Measurements from ENCODE around the gene FAM110D. TPM values are rescaled to one million over a fixed set of nuclear protein-coding genes. Genes with fewer than 3 reads are reported as not detected.

The FAM110D gene
- total RNA-seq, result 1 to 10 TPM; 1.9 to 2.7 (median 2.5) TPM
- polyA plus RNA-seq, result 4.2 TPM
- long read RNA-seq, donor 1, transcript FAM110D-201 (2 exons, 2,858 nt), result major isoform, 16 of 19 reads
- long read RNA-seq, donor 1, partial matches to known transcripts, result 0 of 19 reads
- long read RNA-seq, donor 1, other reads (novel, unspliced or antisense), result 3 of 19 reads
- long read RNA-seq, donor 2, transcript FAM110D-201 (2 exons, 2,858 nt), result major isoform, 10 of 12 reads
- long read RNA-seq, donor 2, partial matches to known transcripts, result 0 of 12 reads
- long read RNA-seq, donor 2, other reads (novel, unspliced or antisense), result 2 of 12 reads
- long read RNA-seq, donor 3, result 0 reads
- long read RNA-seq, donor 4, transcript FAM110D-201 (2 exons, 2,858 nt), result major isoform, 5 of 9 reads
- long read RNA-seq, donor 4, partial matches to known transcripts, result 0 of 9 reads
- long read RNA-seq, donor 4, other reads (novel, unspliced or antisense), result 4 of 9 reads

- no peaks in the 10 kb centered on the region for H3K27me3 ChIP-seq (ENCODE audit: control insufficient read depth, insufficient read depth)
- H3K4me1 ChIP-seq (ENCODE audit: control insufficient read depth, insufficient read depth, low read length), result peaks cover 15% of the 10 kb centered on the region
- intact Hi-C loops (cut with DNase I), result loop anchor here in 2 of 4 donors (5.0 kb wide), 2 partner anchors 47 to 122 kb away; partner anchors contain the start of gene PDIK1L (in 1 of the 2)
- DNase-seq (peak; percentile 32 to 79 (median 65)), ATAC-seq (peak; percentile 21 to 51)
- 24% methylated on average over 6 of the region's 6 CpGs for WGBS
- H3K27ac ChIP-seq (ENCODE audit: low read length), result peak within 1 kb of the TSS; percentile 97
- H3K4me3 ChIP-seq (ENCODE audit: low read length), result peak within 1 kb of the TSS; percentile 43
- no peaks in the 10 kb centered on the region for H3K9me3 ChIP-seq (ENCODE audit: control insufficient read depth, low read length)
These were observed at the start of gene FAM110D for GRCh38 chr1:26158908-26159742. Gene FAM110D, plus strand, starts transcription at chr1:26159079. Its CDS starts 2,213 bp downstream, at chr1:26161292.

- no peak overlapping the region for H3K27ac ChIP-seq (ENCODE audit: low read length)
These were observed 49.4 kb upstream of the FAM110D start for GRCh38 chr1:26109229-26110164.

GRCh38 chr1:26110731-26111529, 47.9 kb upstream of the FAM110D start:
- H3K27ac ChIP-seq (ENCODE audit: low read length), result peak overlapping the region; percentile 80
- no peaks in the 10 kb centered on the region for H3K27me3 ChIP-seq (ENCODE audit: control insufficient read depth, insufficient read depth)
- DNase-seq, result peak; percentile 79 to 91 (median 91)
- peak; percentile 77 to 82 for ATAC-seq
- H3K4me3 ChIP-seq (ENCODE audit: low read length), result peak overlapping the region; percentile 84
- WGBS, result under 1% methylated on average over 85 of the region's 85 CpGs
- intact Hi-C loops (cut with DNase I), result loop anchor here in 3 of 4 donors (5.0 kb wide), 2 partner anchors 46 to 51 kb away; partner anchors contain the start of gene FAM110D (in 1 of the 3)
- no peaks in the 10 kb centered on the region for H3K9me3 ChIP-seq (ENCODE audit: control insufficient read depth, low read length)
- H3K4me1 ChIP-seq (ENCODE audit: control insufficient read depth, insufficient read depth, low read length), result no peaks in the 10 kb centered on the region

More at GRCh38 chr1:26109229-26110164, 49.4 kb upstream of the FAM110D start:
- intact Hi-C loops (cut with DNase I), result loop anchor here in 3 of 4 donors (5.0 to 10.0 kb wide), 4 partner anchors 38 to 215 kb away; partner anchors contain the start of gene FAM110D (in 1 of the 3)
- DNase-seq (no peak), ATAC-seq (no peak)
- Histone ChIP-seq H3K4me3 (ENCODE audit: low read length) (no peak overlapping the region), H3K4me1 (ENCODE audit: control insufficient read depth, insufficient read depth, low read length) (no peaks in the 10 kb centered on the region), H3K9me3 (ENCODE audit: control insufficient read depth, low read length) (no peaks in the 10 kb centered on the region), H3K27me3 (ENCODE audit: control insufficient read depth, insufficient read depth) (no peaks in the 10 kb centered on the region)
- WGBS, result 92% methylated on average over 5 of the region's 5 CpGs

- Histone ChIP-seq H3K4me1 (ENCODE audit: control insufficient read depth, insufficient read depth, low read length) (no peaks in the 10 kb centered on the region), H3K4me3 (ENCODE audit: low read length) (peak within 1 kb of the TSS; percentile 84), H3K27ac (ENCODE audit: low read length) (peak within 1 kb of the TSS; percentile 89), H3K27me3 (ENCODE audit: control insufficient read depth, insufficient read depth) (no peaks in the 10 kb centered on the region), H3K9me3 (ENCODE audit: control insufficient read depth, low read length) (no peaks in the 10 kb centered on the region)
- DNase-seq (peak; percentile 94 to 98 (median 97)), ATAC-seq (peak; percentile 95 to 96)
- intact Hi-C loops (cut with DNase I), result loop anchor here in 3 of 4 donors (5.0 kb wide), 2 partner anchors 46 to 51 kb away; partner anchors contain the start of gene FAM110D (in 1 of the 3)
- under 1% methylated on average over 96 of the region's 96 CpGs for WGBS
These were observed 47.1 kb upstream of the FAM110D start, which contains the start of gene PDIK1L for GRCh38 chr1:26111530-26112406. Gene PDIK1L, plus strand, starts transcription at chr1:26111824. Its CDS starts 2,485 bp downstream, at chr1:26114309.

- under 1% methylated on average over 9 of the region's 9 CpGs for whole genome bisulfite sequencing
- Histone ChIP-seq H3K27me3 (ENCODE audit: control insufficient read depth, insufficient read depth) (no peaks in the 10 kb centered on the region), H3K4me1 (ENCODE audit: control insufficient read depth, insufficient read depth, low read length) (no peaks in the 10 kb centered on the region), H3K27ac (ENCODE audit: low read length) (peak overlapping the region; percentile 89), H3K4me3 (ENCODE audit: low read length) (peak overlapping the region; percentile 84), H3K9me3 (ENCODE audit: control insufficient read depth, low read length) (no peaks in the 10 kb centered on the region)
- intact Hi-C loops (cut with DNase I), result loop anchor here in 3 of 4 donors (5.0 kb wide), 2 partner anchors 45 to 50 kb away; partner anchors contain the start of gene FAM110D (in 1 of the 3)
- ATAC-seq, result peak in 1 of 2 donors; percentile 15
- no peak for DNase-seq
These were observed 46.5 kb upstream of the FAM110D start for GRCh38 chr1:26112407-26112775.

GRCh38 chr1:26114165-26114927, 44.5 kb upstream of the FAM110D start:
- Histone ChIP-seq H3K4me3 (ENCODE audit: low read length) (no peak overlapping the region), H3K9me3 (ENCODE audit: control insufficient read depth, low read length) (no peaks in the 10 kb centered on the region), H3K27ac (ENCODE audit: low read length) (no peak overlapping the region), H3K27me3 (ENCODE audit: control insufficient read depth, insufficient read depth) (no peaks in the 10 kb centered on the region), H3K4me1 (ENCODE audit: control insufficient read depth, insufficient read depth, low read length) (no peaks in the 10 kb centered on the region)
- DNase-seq (no peak), ATAC-seq (no peak)
- 82% methylated on average over 12 of the region's 12 CpGs for whole genome bisulfite sequencing
- intact Hi-C loops (cut with DNase I), result loop anchor here in 3 of 4 donors (5.0 kb wide), 2 partner anchors 43 to 48 kb away; partner anchors contain the start of gene FAM110D (in 1 of the 3)

GRCh38 chr1:26119892-26120608, 38.8 kb upstream of the FAM110D start:
- no peak overlapping the region for H3K4me3 ChIP-seq (ENCODE audit: low read length)
- ATAC-seq, result no peak
- WGBS, result 68% methylated on average over 9 of the region's 9 CpGs
- no peak for DNase-seq
- H3K9me3 ChIP-seq (ENCODE audit: control insufficient read depth, low read length), result no peaks in the 10 kb centered on the region
- H3K27me3 ChIP-seq (ENCODE audit: control insufficient read depth, insufficient read depth), result no peaks in the 10 kb centered on the region
- intact Hi-C loops (cut with DNase I), result no loop called here
- no peaks in the 10 kb centered on the region for H3K4me1 ChIP-seq (ENCODE audit: control insufficient read depth, insufficient read depth, low read length)
- no peak overlapping the region for H3K27ac ChIP-seq (ENCODE audit: low read length)

All from right cardiac atrium (tissue), 5 donors.